GM23338 (cell line): Measurements from ENCODE around the gene NTN1. TPM values are rescaled to one million over a fixed set of nuclear protein-coding genes. Genes with fewer than 3 reads are reported as not detected.

Experiments
- ATAC-seq: fragments of 200-7000 bp; cut with Tn5 transposase; 3 replicates; pipeline ENCODE4 v1.9.1; 2020
- DNase-seq: peaks from one replicate; pipeline ENCODE4 v3.0.0-alpha.2; 2015; ENCODE audit warnings: low spot score
- H2AFZ ChIP-seq: fragments of 200-600 bp; sonication (generic); 2 replicates; pipeline ENCODE4 v1.8.0; 2016; ENCODE audit warnings: antibody characterized with exemption, mild to moderate bottlenecking, moderate library complexity
- H3F3A ChIP-seq: fragments of 200-600 bp; sonication (generic); replicated peaks from 2 replicates; pipeline ENCODE4 v1.8.0; 2017; ENCODE audit warnings: antibody characterized with exemption, mixed run types, low read depth
- H3K27ac ChIP-seq: fragments of 200-600 bp; sonication (generic); 2 replicates; pipeline ENCODE4 v1.6.1; 2016; ENCODE audit warnings: low read depth
- H3K27me3 ChIP-seq: fragments of 200-600 bp; sonication (generic); 2 replicates; pipeline ENCODE4 v1.8.0; 2016; ENCODE audit warnings: mild to moderate bottlenecking, mixed run types, moderate library complexity; ENCODE audit not compliant: insufficient read depth
- H3K36me3 ChIP-seq: fragments of 200-600 bp; sonication (generic); 2 replicates; pipeline ENCODE4 v1.8.0; 2016; ENCODE audit warnings: mild to moderate bottlenecking; ENCODE audit not compliant: insufficient read depth
- H3K4me1 ChIP-seq: fragments of 200-600 bp; sonication (generic); 2 replicates; pipeline ENCODE4 v1.8.0; 2016; ENCODE audit warnings: mild to moderate bottlenecking, moderate library complexity; ENCODE audit not compliant: insufficient read depth
- H3K4me2 ChIP-seq: fragments of 200-600 bp; sonication (generic); 2 replicates; pipeline ENCODE4 v1.7.1; 2017; ENCODE audit warnings: mixed run types
- H3K4me3 ChIP-seq: fragments of 200-600 bp; sonication (generic); 2 replicates; pipeline ENCODE4 v1.6.1; 2016; ENCODE audit warnings: mixed run types
- H3K79me2 ChIP-seq: fragments of 200-600 bp; sonication (generic); replicated peaks from 2 replicates; pipeline ENCODE4 v1.8.0; 2017; ENCODE audit warnings: mild to moderate bottlenecking; ENCODE audit not compliant: insufficient read depth
- H3K9me2 ChIP-seq: fragments of 200-600 bp; sonication (generic); 2 replicates; pipeline ENCODE4 v1.8.0; 2017; ENCODE audit not compliant: insufficient read depth
- H4K20me1 ChIP-seq: fragments of 200-600 bp; sonication (generic); replicated peaks from 2 replicates; pipeline ENCODE4 v1.8.0; 2017; ENCODE audit warnings: mild to moderate bottlenecking; ENCODE audit not compliant: insufficient read depth
- H3K27ac Mint-ChIP-seq: 2 replicates; pipeline ENCODE4 v1.8.0; 2020; ENCODE audit warnings: inconsistent platforms, mild to moderate bottlenecking, moderate library complexity, mixed read lengths
- H3K27me3 Mint-ChIP-seq: 3 replicates; pipeline ENCODE4 v1.8.0; 2022; ENCODE audit warnings: low read depth, mild to moderate bottlenecking, moderate library complexity, mixed read lengths, inconsistent platforms; ENCODE audit not compliant: insufficient read depth, poor library complexity
- H3K36me3 Mint-ChIP-seq: 3 replicates; pipeline ENCODE4 v1.8.0; 2021; ENCODE audit warnings: low read depth, mild to moderate bottlenecking, inconsistent platforms, moderate library complexity, mixed read lengths
- H3K4me1 Mint-ChIP-seq: 3 replicates; pipeline ENCODE4 v1.8.0; 2020; ENCODE audit warnings: mild to moderate bottlenecking, inconsistent platforms, mixed read lengths
- H3K4me3 Mint-ChIP-seq: 3 replicates; pipeline ENCODE4 v1.8.0; 2021; ENCODE audit warnings: moderate library complexity, mild to moderate bottlenecking, inconsistent platforms, mixed read lengths
- H3K9me3 Mint-ChIP-seq: 3 replicates; pipeline ENCODE4 v1.8.0; 2020; ENCODE audit warnings: moderate library complexity, mild to moderate bottlenecking, inconsistent platforms, mixed read lengths
- CREB1 ChIP-seq: fragments of 250-450 bp; sonication (Bioruptor Pico); IDR thresholded peaks from 2 replicates; pipeline ENCODE4 v1.5.0; 2020; ENCODE audit warnings: low read depth, mild to moderate bottlenecking, moderate library complexity
- ETS1 ChIP-seq: IDR thresholded peaks from 2 replicates; pipeline ENCODE4 v1.6.1; 2016; ENCODE audit warnings: antibody characterized with exemption
- EZH2 ChIP-seq: fragments of 200-600 bp; sonication (generic); IDR thresholded peaks from one replicate; pipeline ENCODE4 v1.8.0; 2017; ENCODE audit warnings: antibody characterized with exemption, mild to moderate bottlenecking, low read depth; ENCODE audit not compliant: unreplicated experiment
- EZH2phosphoT487 ChIP-seq: fragments of 200-600 bp; sonication (generic); IDR thresholded peaks from one replicate; pipeline ENCODE4 v1.8.1; 2018; ENCODE audit warnings: antibody characterized with exemption; ENCODE audit not compliant: unreplicated experiment
- NANOG ChIP-seq: IDR thresholded peaks from 2 replicates; pipeline ENCODE4 v1.6.1; 2016; ENCODE audit warnings: antibody characterized with exemption, borderline replicate concordance
- POLR2AphosphoS5 ChIP-seq: IDR thresholded peaks from 2 replicates; pipeline ENCODE4 v1.6.1; 2016; ENCODE audit warnings: antibody characterized with exemption, low read depth
- REST ChIP-seq: IDR thresholded peaks from one replicate; pipeline ENCODE4 v1.6.1; 2018; ENCODE audit warnings: antibody characterized with exemption; ENCODE audit not compliant: unreplicated experiment
- STAT1 ChIP-seq: IDR thresholded peaks from one replicate; pipeline ENCODE4 v1.6.1; 2016; ENCODE audit warnings: antibody characterized with exemption; ENCODE audit not compliant: unreplicated experiment
- ZNF114 ChIP-seq: fragments of 250-450 bp; sonication (Bioruptor Pico); IDR thresholded peaks from 2 replicates; pipeline ENCODE4 v1.5.0; 2020; ENCODE audit warnings: mild to moderate bottlenecking, moderate library complexity
- ZNF462 ChIP-seq: fragments of 250-450 bp; sonication (Bioruptor Pico); IDR thresholded peaks from 2 replicates; pipeline ENCODE4 v1.5.0; 2020; ENCODE audit warnings: mild to moderate bottlenecking, moderate library complexity
- polyA plus RNA-seq: library from polyadenylated mRNA; unstranded; fragments of >200 nt; fragmentation: Nextera tagmentation; extraction: Ambion mirVana; gene quantifications from 2 replicates; pipeline ENCODE4 v1.2.1, GENCODE V29; 2016
- total RNA-seq: library from RNA; depleted of rRNA; stranded (reverse); fragments of >200 nt; shearing (Covaris generic); gene quantifications from 2 replicates; pipeline ENCODE4 v1.2.3, GENCODE V29; 2014

Gene NTN1
- total and polyA plus RNA-seq, 2 experiments from 2014 or later, result 0.57 to 2.6 TPM

GRCh38 chr17:9139695-9140094 lies 118.4 kb downstream of the NTN1 start (continued):
- TF ChIP-seq POLR2AphosphoS5 (no peak), ZNF462 (CRISPR knock-in tag) (no peak), ZNF114 (CRISPR knock-in tag) (no peak), STAT1 (no peak), NANOG (no peak)

GRCh38 chr17:9140550-9141424 lies 119.5 kb downstream of the NTN1 start:
- DNase-seq, result no peak
- Mint-ChIP-seq H3K36me3 (no peaks in the 10 kb centered on the region), H3K4me1 (no peaks in the 10 kb centered on the region; the same call in 2 of the 3 replicates), H3K4me3 (no peak overlapping the region), H3K27ac (no peak overlapping the region), H3K9me3 (no peaks in the 10 kb centered on the region), H3K27me3 (peaks cover 8% of the 10 kb centered on the region)
- no peaks in the 10 kb centered on the region for H4K20me1 ChIP-seq
- no peak overlapping the region for H3K27ac ChIP-seq
- no peaks in the 10 kb centered on the region for H3K9me2 ChIP-seq
- no peaks in the 10 kb centered on the region for H3F3A ChIP-seq
- H3K79me2 ChIP-seq, result no peaks in the 10 kb centered on the region
- H3K4me1 ChIP-seq, result no peaks in the 10 kb centered on the region
- H3K36me3 ChIP-seq, result no peaks in the 10 kb centered on the region
- H3K4me3 ChIP-seq, result no peak overlapping the region
- no peaks in the 10 kb centered on the region for H3K27me3 ChIP-seq
- ATAC-seq, result no peak
- H3K4me2 ChIP-seq, result no peak overlapping the region
- no peak overlapping the region for H2AFZ ChIP-seq
- TF ChIP-seq REST, result no peak
- TF ChIP-seq NANOG, result no peak
- no peak for TF ChIP-seq ETS1
- TF ChIP-seq EZH2phosphoT487, result no peak
- no peak for TF ChIP-seq EZH2
- no peak for TF ChIP-seq ZNF114 (CRISPR knock-in tag)
- TF ChIP-seq CREB1, result no peak
